AG04450 (cell line): ENCODE results near the gene SLC35E1. TPM values are rescaled to one million over a fixed set of nuclear protein-coding genes. Genes with fewer than 3 reads are reported as not detected.

Experiments
- CTCF ChIA-PET: fragments of 300-600, 350-600 bp; formaldehyde crosslinking; extraction: SDS; loops from one replicate; lab custom pipeline; 2022; ENCODE audit warnings: antibody characterized with exemption, inconsistent platforms; lab: Charles Lee
- POLR2A ChIA-PET: fragments of 350-600 bp; formaldehyde crosslinking; extraction: SDS; loops from one replicate; lab custom pipeline; 2021; ENCODE audit warnings: antibody characterized with exemption, inconsistent platforms; lab: Yijun Ruan, JAX
- DNase-seq: peaks from one replicate; pipeline ENCODE4 v3.0.0-alpha.2; 2011; ENCODE audit warnings: low read depth, low spot score
- H3K27ac ChIP-seq: one replicate; pipeline ENCODE4 v1.5.1; 2012; ENCODE audit warnings: low read depth, low read length, control low read depth
- H3K27me3 ChIP-seq: one replicate; pipeline ENCODE4 v1.6.0; 2012; ENCODE audit warnings: low read length; ENCODE audit not compliant: control insufficient read depth, insufficient read depth
- H3K4me3 ChIP-seq: 2 replicates; pipeline ENCODE4 v1.5.1; 2011; ENCODE audit warnings: mild to moderate bottlenecking, low read depth, low read length, control low read depth
- H3K9me3 ChIP-seq: 2 replicates; pipeline ENCODE4 v1.5.1; 2012; ENCODE audit warnings: low read length; ENCODE audit not compliant: control insufficient read depth, insufficient read depth
- polyA plus RNA-seq: library from polyadenylated mRNA; depleted of rRNA; stranded (reverse); fragments of >200 nt; gene quantifications from 2 replicates; pipeline ENCODE4 v1.2.3, GENCODE V29; 2011
- TF ChIP-seq, protein P1 (sequence below): IDR thresholded peaks from 2 replicates; pipeline ENCODE4 v1.5.1; 2011; ENCODE audit warnings: low read depth, low read length, control low read depth, inconsistent platforms

SLC35E1 gene
- polyA plus RNA-seq, 1 experiment = 35.7 TPM

DNA sequence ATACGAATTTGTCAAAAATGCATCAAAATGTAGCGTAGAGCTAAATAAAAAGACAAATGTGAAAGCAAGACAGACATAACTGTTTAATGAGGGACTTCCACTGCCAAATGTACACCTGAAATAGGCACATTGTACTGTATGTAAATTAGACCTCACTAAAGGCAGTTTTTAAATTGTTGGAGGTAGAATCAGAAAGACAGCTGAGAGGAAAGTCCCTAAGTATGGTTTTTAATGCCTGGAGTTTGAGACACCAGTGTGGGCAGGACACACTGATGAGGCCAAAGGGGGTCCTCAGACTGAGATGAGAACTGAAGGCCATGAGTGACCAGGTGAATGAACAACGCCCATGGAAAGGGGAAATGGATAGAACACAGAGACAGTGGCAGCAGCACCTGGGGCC lies 32.9 kb upstream of the SLC35E1 start:
- TF ChIP-seq, protein P1, sequence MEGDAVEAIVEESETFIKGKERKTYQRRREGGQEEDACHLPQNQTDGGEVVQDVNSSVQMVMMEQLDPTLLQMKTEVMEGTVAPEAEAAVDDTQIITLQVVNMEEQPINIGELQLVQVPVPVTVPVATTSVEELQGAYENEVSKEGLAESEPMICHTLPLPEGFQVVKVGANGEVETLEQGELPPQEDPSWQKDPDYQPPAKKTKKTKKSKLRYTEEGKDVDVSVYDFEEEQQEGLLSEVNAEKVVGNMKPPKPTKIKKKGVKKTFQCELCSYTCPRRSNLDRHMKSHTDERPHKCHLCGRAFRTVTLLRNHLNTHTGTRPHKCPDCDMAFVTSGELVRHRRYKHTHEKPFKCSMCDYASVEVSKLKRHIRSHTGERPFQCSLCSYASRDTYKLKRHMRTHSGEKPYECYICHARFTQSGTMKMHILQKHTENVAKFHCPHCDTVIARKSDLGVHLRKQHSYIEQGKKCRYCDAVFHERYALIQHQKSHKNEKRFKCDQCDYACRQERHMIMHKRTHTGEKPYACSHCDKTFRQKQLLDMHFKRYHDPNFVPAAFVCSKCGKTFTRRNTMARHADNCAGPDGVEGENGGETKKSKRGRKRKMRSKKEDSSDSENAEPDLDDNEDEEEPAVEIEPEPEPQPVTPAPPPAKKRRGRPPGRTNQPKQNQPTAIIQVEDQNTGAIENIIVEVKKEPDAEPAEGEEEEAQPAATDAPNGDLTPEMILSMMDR = no peak
- H3K4me3 ChIP-seq = no peak overlapping the region
- no peak for DNase-seq
- H3K27me3 ChIP-seq = no peaks in the 10 kb centered on the region
- POLR2A ChIA-PET = no interaction called here
- CTCF ChIA-PET = no interaction called here
- H3K27ac ChIP-seq = no peak overlapping the region
- no peaks in the 10 kb centered on the region; the same call in 1 of the 2 replicates for H3K9me3 ChIP-seq

DNA sequence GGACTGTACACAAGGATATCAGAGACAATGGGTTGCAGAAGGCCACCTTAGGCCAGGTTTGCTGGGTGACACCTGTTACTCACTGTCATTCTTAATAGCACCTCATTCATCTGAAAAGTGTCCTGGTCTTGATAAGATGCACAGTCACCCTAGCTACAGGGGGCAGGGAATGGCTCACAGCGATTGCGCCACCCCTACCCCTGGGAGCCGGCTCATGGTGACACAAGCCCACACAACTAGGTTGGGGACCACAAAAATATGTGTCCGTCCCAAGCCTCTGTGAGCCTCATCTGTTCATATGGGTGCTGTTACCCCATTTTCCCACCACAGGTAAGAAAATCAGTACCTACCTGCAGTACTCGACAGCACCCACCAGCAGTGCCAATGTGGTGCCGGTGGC lies 32.4 kb upstream of the SLC35E1 start:
- POLR2A ChIA-PET = no interaction called here
- Histone ChIP-seq H3K4me3 (no peak overlapping the region), H3K27ac (no peak overlapping the region), H3K27me3 (no peaks in the 10 kb centered on the region), H3K9me3 (no peaks in the 10 kb centered on the region; the same call in 1 of the 2 replicates)
- CTCF ChIA-PET = no interaction called here
- DNase-seq = no peak
- TF ChIP-seq, protein P1 = no peak

DNA sequence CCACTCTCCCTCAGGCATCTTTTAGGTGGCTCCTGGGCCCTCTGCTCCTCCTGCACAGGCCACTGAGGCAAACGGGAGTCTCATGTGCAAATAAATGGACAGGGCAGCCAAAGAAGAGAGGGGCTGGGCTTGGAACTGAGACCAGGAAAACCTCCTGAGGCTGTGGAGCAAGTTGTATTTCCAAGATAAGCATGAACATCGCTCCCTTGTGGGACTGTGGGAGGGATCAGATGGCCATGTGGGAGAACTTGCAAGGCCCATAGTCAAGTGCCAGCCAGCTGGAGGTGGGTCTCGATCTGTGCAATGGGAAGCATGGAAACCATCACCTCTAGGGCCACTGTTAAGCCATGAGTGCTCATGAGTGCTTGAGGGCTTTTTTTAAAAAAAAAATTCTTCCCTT lies 30.9 kb upstream of the SLC35E1 start:
- TF ChIP-seq, protein P1 = no peak
- Histone ChIP-seq H3K9me3 (no peaks in the 10 kb centered on the region; the same call in 1 of the 2 replicates), H3K4me3 (no peak overlapping the region), H3K27ac (no peak overlapping the region), H3K27me3 (no peaks in the 10 kb centered on the region)
- CTCF ChIA-PET = no interaction called here
- no peak for DNase-seq
- POLR2A ChIA-PET = no interaction called here

DNA sequence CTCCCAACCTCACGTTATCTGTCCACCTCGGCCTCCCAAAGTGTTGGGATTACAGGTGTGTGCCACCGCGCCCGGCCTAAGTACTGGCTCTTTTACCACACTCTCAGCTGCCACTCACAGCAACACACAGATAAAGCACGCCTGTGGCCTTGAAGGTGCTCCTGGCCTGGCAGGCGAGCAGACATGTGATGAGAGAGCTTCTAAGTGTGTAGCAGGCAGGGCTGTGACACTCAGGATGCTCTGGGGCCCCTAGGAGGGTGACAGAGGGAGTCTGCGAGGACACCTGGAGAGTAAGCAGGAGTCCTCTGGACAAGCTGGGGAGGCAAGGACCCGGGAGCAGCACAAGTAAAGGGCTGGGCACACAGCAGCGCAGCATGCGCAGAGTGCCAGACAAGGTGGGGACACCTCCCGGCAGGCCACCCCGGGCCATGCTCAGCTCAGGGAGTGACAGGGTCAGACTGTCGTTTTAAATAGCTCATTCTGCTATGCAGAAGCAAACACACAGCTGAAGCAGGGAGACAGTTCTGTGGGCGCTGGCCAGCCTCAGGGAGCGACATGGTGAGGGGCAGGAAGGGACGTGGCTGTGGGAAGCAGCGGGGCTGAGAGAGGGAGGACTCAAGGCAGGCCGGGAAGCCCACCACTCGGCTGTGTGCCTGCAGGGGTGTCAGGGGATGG lies 29.3 kb upstream of the SLC35E1 start:
- H3K27ac ChIP-seq = no peak overlapping the region
- DNase-seq = no peak
- no peak overlapping the region for H3K4me3 ChIP-seq
- TF ChIP-seq, protein P1 = no peak
- no peaks in the 10 kb centered on the region; the same call in 1 of the 2 replicates for H3K9me3 ChIP-seq
- ChIA-PET CTCF (no interaction called here), POLR2A (no interaction called here)
- H3K27me3 ChIP-seq = no peaks in the 10 kb centered on the region

DNA sequence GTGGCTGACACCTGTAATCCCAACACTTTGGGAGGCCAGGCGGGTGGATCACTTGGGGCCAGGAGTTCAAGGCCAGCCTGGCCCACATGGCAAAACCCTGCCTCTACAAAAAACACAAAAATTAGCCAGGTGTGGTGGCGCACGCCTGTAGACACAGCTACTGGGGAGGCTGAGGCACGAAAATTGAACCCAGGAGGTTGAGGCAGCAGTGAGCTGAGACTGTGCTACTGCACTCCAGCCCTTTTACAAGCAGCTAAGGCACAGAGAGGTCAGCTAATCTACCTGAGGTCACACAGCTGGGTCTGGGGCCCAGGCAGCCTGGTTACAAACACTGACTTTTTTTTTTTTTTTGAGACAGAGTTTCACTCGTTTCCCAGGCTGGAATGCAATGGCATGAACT lies 28.6 kb upstream of the SLC35E1 start:
- TF ChIP-seq, protein P1 = no peak
- Histone ChIP-seq H3K27me3 (no peaks in the 10 kb centered on the region), H3K4me3 (no peak overlapping the region), H3K9me3 (no peaks in the 10 kb centered on the region; the same call in 1 of the 2 replicates), H3K27ac (no peak overlapping the region)
- DNase-seq = no peak
- ChIA-PET POLR2A (no interaction called here), CTCF (no interaction called here)
